K562 (cell line): ENCODE measurements around the gene HOXB7. TPM values are rescaled to one million over a fixed set of nuclear protein-coding genes. Genes with fewer than 3 reads are reported as not detected.

ENCODE experiments used
- COPS2 ChIP-seq: fragments of 450-650 bp; conservative IDR thresholded peaks from 2 replicates; pipeline ENCODE4 v1.6.1; 2016; ENCODE audit warnings: mild to moderate bottlenecking, moderate library complexity
- E4F1 ChIP-seq: fragments of 250-450 bp; sonication (Bioruptor Pico); IDR thresholded peaks from 2 replicates; pipeline ENCODE4 v1.5.0; 2021; ENCODE audit warnings: mild to moderate bottlenecking, borderline replicate concordance
- EP400 ChIP-seq: fragments of 450-650 bp; IDR thresholded peaks from 2 replicates; pipeline ENCODE4 v1.6.1; 2017; ENCODE audit warnings: antibody characterized with exemption, mild to moderate bottlenecking, moderate library complexity
- FOSL1 ChIP-seq: fragments of 200-800 bp; sonication (Bioruptor generic); conservative IDR thresholded peaks from 2 replicates; pipeline ENCODE4 v1.6.1; 2016; ENCODE audit warnings: missing genetic modification characterization, missing compliant biosample characterization
- GTF2B ChIP-seq: IDR thresholded peaks from 2 replicates; pipeline ENCODE4 v1.6.1; 2011; ENCODE audit not compliant: insufficient read length; ENCODE audit errors: extremely low read depth
- HDAC3 ChIP-seq: fragments of 450-650 bp; IDR thresholded peaks from 2 replicates; pipeline ENCODE4 v1.6.1; 2018; ENCODE audit warnings: borderline replicate concordance, mild to moderate bottlenecking, moderate library complexity; ENCODE audit not compliant: partially characterized antibody
- HNRNPUL1 ChIP-seq: fragments of 200-400 bp; formaldehyde crosslinking; IDR thresholded peaks from 2 replicates; pipeline ENCODE4 v1.6.1; 2017; ENCODE audit warnings: low read length
- JUND ChIP-seq, 2 experiments: IDR thresholded peaks; 2 replicates in 1 of 2; 3 replicates in 1 of 2; pipeline ENCODE4 v1.6.1; 2011; ENCODE audit warnings: borderline replicate concordance in 2 of 2, low read depth in 2 of 2, low read length in 2 of 2, improper control_type of control experiment in 1 of 2, missing biosample characterization in 1 of 2, missing genetic modification characterization in 1 of 2, missing genetic modification reagents in 1 of 2
- KAT2B ChIP-seq: IDR thresholded peaks from one replicate; pipeline ENCODE4 v1.6.1; 2012; ENCODE audit warnings: low read depth, mild to moderate bottlenecking, control low read depth, inconsistent platforms, low read length, moderate library complexity
- KDM1A ChIP-seq, 2 experiments: fragments of 450-650 bp; IDR thresholded peaks; 2 replicates each; pipeline ENCODE4 v1.6.1; 2016; ENCODE audit warnings: mild to moderate bottlenecking in 2 of 2
- MYC ChIP-seq, 2 experiments: fragments of 250-450 bp in 1 of 2; sonication (Bioruptor Pico) in 1 of 2; IDR thresholded peaks; 2 replicates each; pipeline versions ENCODE4 v1.5.1 to v1.6.1; 2012 to 2021; ENCODE audit warnings: low read depth in 2 of 2, borderline replicate concordance in 1 of 2, improper control_type of control experiment in 1 of 2, low read length in 1 of 2, mild to moderate bottlenecking in 1 of 2, moderate library complexity in 1 of 2
- NCOR1 ChIP-seq: fragments of 450-650 bp; IDR thresholded peaks from 2 replicates; pipeline ENCODE4 v1.6.1; 2016; ENCODE audit warnings: mild to moderate bottlenecking, moderate library complexity
- NEUROD1 ChIP-seq: fragments of 150-350 bp; IDR thresholded peaks from 2 replicates; pipeline ENCODE4 v1.6.1; 2014; ENCODE audit warnings: borderline replicate concordance, low read length, low read depth; ENCODE audit not compliant: partially characterized antibody
- PML ChIP-seq: IDR thresholded peaks from 2 replicates; pipeline ENCODE4 v1.6.1; 2012; ENCODE audit warnings: low read length, inconsistent platforms
- POLR2AphosphoS5 ChIP-seq: IDR thresholded peaks from 2 replicates; pipeline ENCODE4 v1.6.1; 2011; ENCODE audit warnings: mild to moderate bottlenecking, low read depth, low read length, moderate library complexity; ENCODE audit not compliant: control insufficient read depth, insufficient read depth
- RFX5 ChIP-seq: IDR thresholded peaks from 2 replicates; pipeline ENCODE4 v1.6.1; 2011; ENCODE audit warnings: low read depth, mild to moderate bottlenecking, improper control_type of control experiment, low read length
- SAP30 ChIP-seq: fragments of 200-600 bp; sonication (generic); IDR thresholded peaks from 2 replicates; pipeline ENCODE4 v1.6.1; 2012; ENCODE audit warnings: borderline replicate concordance, low read depth, mild to moderate bottlenecking, moderate library complexity, low read length, control low read depth, inconsistent platforms; ENCODE audit not compliant: insufficient read depth, poor library complexity, severe bottlenecking
- SETDB1 ChIP-seq: IDR thresholded peaks from one replicate; pipeline ENCODE4 v1.6.1; 2012; ENCODE audit warnings: low read length, control low read depth, inconsistent platforms
- TCF7L2 ChIP-seq: fragments of 150-350 bp; IDR thresholded peaks from 2 replicates; pipeline ENCODE4 v1.6.1; 2016; ENCODE audit warnings: low read depth, mild to moderate bottlenecking, low read length, moderate library complexity
- VEZF1 ChIP-seq: fragments of 200-800 bp; sonication (Bioruptor generic); IDR thresholded peaks from 2 replicates; pipeline ENCODE4 v1.6.1; 2017; ENCODE audit warnings: missing genetic modification characterization, missing compliant biosample characterization
- ZNF212 ChIP-seq: fragments of 450-650 bp; formaldehyde crosslinking; IDR thresholded peaks from 2 replicates; pipeline ENCODE4 v1.4.0; 2020; ENCODE audit warnings: mild to moderate bottlenecking
- ZNF780A ChIP-seq: fragments of 250-450 bp; sonication (Bioruptor Pico); IDR thresholded peaks from 2 replicates; pipeline ENCODE4 v1.5.0; 2021; ENCODE audit warnings: mild to moderate bottlenecking
- polyA plus RNA-seq, 8 experiments: library from polyadenylated mRNA; depleted of rRNA in 4 of 8; stranded (reverse) in 5 of 8; unstranded in 3 of 8; fragments of >200 nt; fragmentation: Nextera tagmentation in 2 of 8; fragmentation: Illumina TruSeq in 1 of 8; extraction: Ambion mirVana in 2 of 8; extraction: Trizol in 1 of 8; gene quantifications; 2 replicates each; pipeline versions ENCODE4 v1.2.1 to v1.2.3, GENCODE V29; 2011 to 2014; ENCODE audit warnings: inconsistent platforms in 1 of 8, missing spikeins in 1 of 8
- total RNA-seq, 7 experiments: library from RNA; depleted of rRNA in 6 of 7; stranded (reverse); fragments of >200 nt in 6 of 7; fragmentation: Illumina TruSeq in 2 of 7; extraction: Trizol in 2 of 7; gene quantifications; 2 replicates each; pipeline versions ENCODE4 v1.2.1 to v1.2.3, GENCODE V29; 2011 to 2021; ENCODE audit warnings: low replicate concordance in 1 of 7

HOXB7 gene
- total and polyA plus RNA-seq, 9 of the 15 experiments (the other 6 are each of a cell fraction or from before 2014, with no cell fraction given): 5.5 to 16.7 (median 8.3) TPM

- TF ChIP-seq SAP30 (peak; percentile 44), SETDB1 (no peak), KDM1A (IDR thresholded peaks at IDR 0.05) (no peak), ZNF212 (CRISPR knock-in tag) (0 out of 2 replicates have a peak, but pooled peaks have one; percentile 33), TCF7L2 (no peak), COPS2 (no peak), RFX5 (no peak), EP400 (0 out of 2 replicates have a peak, but pooled peaks have one; percentile 27), ZNF780A (no peak), HNRNPUL1 (no peak), NEUROD1 (no peak), JUND (IDR thresholded peaks at IDR 0.05; ENCODE audit: borderline replicate concordance, low read depth, low read length) (no peak), JUND (tag; IDR thresholded peaks at IDR 0.05; ENCODE audit: borderline replicate concordance, low read depth, low read length) (no peak), NCOR1 (no peak), FOSL1 (no peak), VEZF1 (CRISPR knock-in tag) (no peak; the same call in none of the 2 replicates), E4F1 (CRISPR knock-in tag) (no peak), MYC (IDR thresholded peaks at IDR 0.05; ENCODE audit: low read depth, low read length) (peak; percentile 34; the same call in 1 of the 2 replicates), MYC (CRISPR knock-in tag; IDR thresholded peaks at IDR 0.05; ENCODE audit: borderline replicate concordance, low read depth) (no peak), GTF2B (peak; percentile 45), PML (peak; percentile 42; the same call in 1 of the 2 replicates), KAT2B (no peak), POLR2AphosphoS5 (peak; percentile 20; the same call in 1 of the 2 replicates), HDAC3 (no peak)
Observed at GRCh38 chr17:48577946-48578615, 32.7 kb downstream of the HOXB7 start, which contains the start of gene HOXB4 (continued).
